Inflammatory macrophage treated with lipopolysaccharide for 4 hours (primary cell): ENCODE measurements around the gene TBC1D2B.

Experiments
- DNase-seq: peaks from one replicate; pipeline ENCODE4 v3.0.0-alpha.2; 2020

Gene TBC1D2B

GRCh38 chr15:78024519-78024870 lies 53.0 kb downstream of the TBC1D2B start:
- peak; percentile 62 for DNase-seq

GRCh38 chr15:78023865-78024518 lies 53.5 kb downstream of the TBC1D2B start:
- DNase-seq = no peak

- no peak for DNase-seq
These were observed 54.3 kb downstream of the TBC1D2B start for GRCh38 chr15:78023081-78023665.

- DNase-seq = no peak
These were observed 55.8 kb downstream of the TBC1D2B start for GRCh38 chr15:78021761-78022160.

- DNase-seq = no peak
These were observed 57.5 kb downstream of the TBC1D2B start for GRCh38 chr15:78020007-78020406.

GRCh38 chr15:78018946-78019644 lies 58.4 kb downstream of the TBC1D2B start:
- peak; percentile 82 for DNase-seq

GRCh38 chr15:78018445-78018844 lies 59.1 kb downstream of the TBC1D2B start:
- DNase-seq = no peak

- no peak for DNase-seq
These were observed 60.7 kb downstream of the TBC1D2B start for GRCh38 chr15:78016860-78017259.

GRCh38 chr15:78012643-78013077 lies 64.9 kb downstream of the TBC1D2B start:
- no peak for DNase-seq

- DNase-seq = no peak
These were observed 67.4 kb downstream of the TBC1D2B start for GRCh38 chr15:78010067-78010466.

- DNase-seq = no peak
These were observed 69.3 kb downstream of the TBC1D2B start for GRCh38 chr15:78007964-78008886.

- no peak for DNase-seq
These were observed 70.1 kb downstream of the TBC1D2B start for GRCh38 chr15:78007211-78007931.

- no peak for DNase-seq
These were observed 70.8 kb downstream of the TBC1D2B start for GRCh38 chr15:78006567-78007205.

GRCh38 chr15:78004919-78005634 lies 72.4 kb downstream of the TBC1D2B start:
- no peak for DNase-seq

GRCh38 chr15:78004222-78004727 lies 73.2 kb downstream of the TBC1D2B start:
- DNase-seq = no peak

- DNase-seq = no peak
These were observed 73.9 kb downstream of the TBC1D2B start for GRCh38 chr15:78003539-78004008.

- DNase-seq = no peak
These were observed 74.5 kb downstream of the TBC1D2B start for GRCh38 chr15:78002996-78003395.

GRCh38 chr15:78001656-78002055 lies 75.9 kb downstream of the TBC1D2B start:
- DNase-seq = no peak

GRCh38 chr15:78000927-78001249 lies 76.6 kb downstream of the TBC1D2B start:
- no peak for DNase-seq

- peak; percentile 77 for DNase-seq
These were observed 77.2 kb downstream of the TBC1D2B start for GRCh38 chr15:78000091-78000926.
